Ascending aorta (tissue), 2 donors: ENCODE data around the gene MEMO1. TPM values are rescaled to one million over a fixed set of nuclear protein-coding genes. Genes with fewer than 3 reads are reported as not detected.

Experiments used
- DNase-seq, 2 donors: peaks; one replicate each; pipeline ENCODE4 v3.0.0-alpha.2; 2019; ENCODE audit warnings: low spot score in 2 of 2
- H3K27ac ChIP-seq, 2 donors: fragments of 200-600 bp; sonication (generic); one replicate each; pipeline ENCODE4 v1.5.1; 2016 to 2017; ENCODE audit warnings: mild to moderate bottlenecking in 1 of 2
- H3K27me3 ChIP-seq: fragments of 200-600 bp; sonication (generic); one replicate; pipeline ENCODE4 v1.5.1; 2017
- H3K36me3 ChIP-seq, 2 donors: fragments of 200-600 bp; sonication (generic); one replicate each; pipeline ENCODE4 v1.5.1; 2016
- H3K4me1 ChIP-seq, 2 donors: fragments of 200-600 bp; sonication (generic); one replicate each; pipeline ENCODE4 v1.5.1; 2016 to 2017; ENCODE audit warnings: mild to moderate bottlenecking in 1 of 2
- H3K4me3 ChIP-seq, 2 donors: fragments of 200-600 bp; sonication (generic); one replicate each; pipeline ENCODE4 v1.5.1; 2016 to 2017; ENCODE audit warnings: mild to moderate bottlenecking in 1 of 2
- H3K9me3 ChIP-seq, 2 donors: fragments of 200-600 bp; sonication (generic); one replicate each; pipeline ENCODE4 v1.5.1; 2016
- CTCF ChIP-seq, 3 experiments: fragments of 200-600 bp in 2 of 3; fragments of 450-650 bp in 1 of 3; sonication (generic) in 2 of 3; IDR thresholded peaks; one replicate each; pipeline ENCODE4 v1.5.1; 2016 to 2019; ENCODE audit warnings: antibody characterized with exemption in 3 of 3, mild to moderate bottlenecking in 1 of 3, moderate library complexity in 1 of 3
- intact Hi-C: fragments of 100-400 bp; cut with DNase I; formaldehyde crosslinking; loops from one replicate; pipeline ENCODE4 v1.15.1; 2023
- total RNA-seq: library from RNA; depleted of rRNA; stranded (reverse); fragments of >200 nt; gene quantifications from one replicate; pipeline ENCODE4 v1.1.0, GENCODE V29; 2016

MEMO1 gene
- total RNA-seq, 1 donor from 2014 or later = 4.6 TPM

- Histone ChIP-seq H3K4me3 (no peak overlapping the region), H3K27me3 (no peaks in the 10 kb centered on the region), H3K9me3 (no peaks in the 10 kb centered on the region), H3K36me3 (no peaks in the 10 kb centered on the region), H3K4me1 (peaks cover 0 to 5% of the 10 kb centered on the region in 2 donors), H3K27ac (no peak overlapping the region)
- no peak for DNase-seq
- no peak for TF ChIP-seq CTCF (IDR thresholded peaks at IDR 0.05)
- intact Hi-C loops = no loop called here
These were observed 8.4 kb downstream of the MEMO1 start for GRCh38 chr2:32002406-32002805.

GRCh38 chr2:31999438-31999837 is 11.4 kb downstream of the MEMO1 start:
- DNase-seq = no peak
- no peaks in the 10 kb centered on the region for H3K9me3 ChIP-seq
- no peak overlapping the region for H3K27ac ChIP-seq
- no peaks in the 10 kb centered on the region for H3K27me3 ChIP-seq
- TF ChIP-seq CTCF (IDR thresholded peaks at IDR 0.05) = no peak
- H3K4me3 ChIP-seq = no peak overlapping the region
- no peaks in the 10 kb centered on the region for H3K36me3 ChIP-seq
- H3K4me1 ChIP-seq = no peaks in the 10 kb centered on the region
- intact Hi-C loops = no loop called here

GRCh38 chr2:31998731-31999383 is 12.0 kb downstream of the MEMO1 start:
- H3K27ac ChIP-seq = no peak overlapping the region
- no peaks in the 10 kb centered on the region for H3K27me3 ChIP-seq
- no peaks in the 10 kb centered on the region for H3K9me3 ChIP-seq
- H3K4me3 ChIP-seq = no peak overlapping the region
- TF ChIP-seq CTCF (IDR thresholded peaks at IDR 0.05) = no peak
- no peak for DNase-seq
- no peaks in the 10 kb centered on the region for H3K36me3 ChIP-seq
- intact Hi-C loops = no loop called here
- no peaks in the 10 kb centered on the region for H3K4me1 ChIP-seq

GRCh38 chr2:31997653-31998052 is 13.2 kb downstream of the MEMO1 start:
- intact Hi-C loops = no loop called here
- Histone ChIP-seq H3K27me3 (no peaks in the 10 kb centered on the region), H3K9me3 (no peaks in the 10 kb centered on the region), H3K27ac (no peak overlapping the region), H3K36me3 (no peaks in the 10 kb centered on the region), H3K4me1 (no peaks in the 10 kb centered on the region), H3K4me3 (no peak overlapping the region)
- no peak for DNase-seq
- TF ChIP-seq CTCF (IDR thresholded peaks at IDR 0.05) = no peak

GRCh38 chr2:31996571-31997150 is 14.1 kb downstream of the MEMO1 start:
- Histone ChIP-seq H3K4me1 (no peaks in the 10 kb centered on the region), H3K4me3 (no peak overlapping the region), H3K27me3 (no peaks in the 10 kb centered on the region), H3K9me3 (no peaks in the 10 kb centered on the region), H3K27ac (no peak overlapping the region), H3K36me3 (no peaks in the 10 kb centered on the region)
- no peak for DNase-seq
- no peak for TF ChIP-seq CTCF (IDR thresholded peaks at IDR 0.05)
- intact Hi-C loops = no loop called here
